Choroid plexus epithelial cell (primary cell): ENCODE measurements around the gene SAXO1.

Source experiments
- DNase-seq: peaks from one replicate; pipeline ENCODE4 v3.0.0-alpha.2; 2010; ENCODE audit warnings: low read depth
- H3K4me3 ChIP-seq: 2 replicates; pipeline ENCODE4 v1.5.1; 2011; ENCODE audit warnings: low read depth, mild to moderate bottlenecking, control low read depth, low read length, moderate library complexity
- TF ChIP-seq, protein P1 (sequence below): conservative IDR thresholded peaks from 2 replicates; pipeline ENCODE4 v1.5.1; 2011; ENCODE audit warnings: low read depth, mild to moderate bottlenecking, control low read depth, inconsistent platforms, low read length, moderate library complexity

The SAXO1 gene

DNA sequence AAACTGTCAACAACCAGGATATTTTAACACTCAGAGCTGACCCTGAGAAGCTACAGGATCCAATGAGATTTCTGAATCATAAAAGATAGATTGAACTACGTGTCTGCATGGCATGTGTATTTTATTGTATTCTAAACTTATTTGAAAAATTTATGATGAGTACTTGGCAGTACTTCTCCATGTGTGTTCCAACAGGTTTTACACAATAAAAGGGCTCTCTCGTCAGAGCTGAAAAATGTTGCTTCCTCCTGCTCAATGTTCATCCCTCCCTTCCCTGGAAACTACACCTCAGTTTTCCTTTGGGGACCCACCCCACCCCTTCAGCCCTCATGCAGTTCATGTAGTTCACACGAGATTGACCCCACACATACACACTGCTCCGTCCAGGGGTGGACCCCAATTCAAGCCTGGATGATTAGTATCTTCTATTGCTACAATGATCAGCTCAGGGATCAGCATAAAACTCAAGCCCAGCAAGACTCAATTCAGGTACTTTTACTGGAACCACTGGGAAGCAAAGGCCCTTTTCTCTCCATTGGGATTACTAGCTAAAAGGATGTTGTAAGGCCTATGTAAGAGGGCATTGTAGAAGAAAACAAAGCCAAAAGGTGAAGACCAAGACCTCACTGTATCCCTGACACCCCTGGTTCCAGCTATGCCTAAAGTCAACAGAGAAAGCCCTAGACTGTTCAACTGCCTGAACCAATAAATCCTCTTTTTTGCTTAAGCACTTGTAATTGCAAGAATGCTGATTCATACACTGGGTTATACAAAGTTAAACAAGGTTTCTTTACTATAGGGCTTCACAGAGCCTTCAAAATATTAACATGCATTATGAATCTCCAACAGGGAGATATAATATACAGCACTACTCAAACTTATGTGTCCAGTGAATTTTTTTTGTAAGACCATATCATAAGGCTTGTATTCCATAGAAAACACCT, 112.6 kb downstream of the SAXO1 start:
- TF ChIP-seq, protein P1, sequence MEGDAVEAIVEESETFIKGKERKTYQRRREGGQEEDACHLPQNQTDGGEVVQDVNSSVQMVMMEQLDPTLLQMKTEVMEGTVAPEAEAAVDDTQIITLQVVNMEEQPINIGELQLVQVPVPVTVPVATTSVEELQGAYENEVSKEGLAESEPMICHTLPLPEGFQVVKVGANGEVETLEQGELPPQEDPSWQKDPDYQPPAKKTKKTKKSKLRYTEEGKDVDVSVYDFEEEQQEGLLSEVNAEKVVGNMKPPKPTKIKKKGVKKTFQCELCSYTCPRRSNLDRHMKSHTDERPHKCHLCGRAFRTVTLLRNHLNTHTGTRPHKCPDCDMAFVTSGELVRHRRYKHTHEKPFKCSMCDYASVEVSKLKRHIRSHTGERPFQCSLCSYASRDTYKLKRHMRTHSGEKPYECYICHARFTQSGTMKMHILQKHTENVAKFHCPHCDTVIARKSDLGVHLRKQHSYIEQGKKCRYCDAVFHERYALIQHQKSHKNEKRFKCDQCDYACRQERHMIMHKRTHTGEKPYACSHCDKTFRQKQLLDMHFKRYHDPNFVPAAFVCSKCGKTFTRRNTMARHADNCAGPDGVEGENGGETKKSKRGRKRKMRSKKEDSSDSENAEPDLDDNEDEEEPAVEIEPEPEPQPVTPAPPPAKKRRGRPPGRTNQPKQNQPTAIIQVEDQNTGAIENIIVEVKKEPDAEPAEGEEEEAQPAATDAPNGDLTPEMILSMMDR = no peak
- DNase-seq = no peak

GRCh38 chr9:18911714-18912342, 121.2 kb downstream of the SAXO1 start:
- TF ChIP-seq, protein P1 = no peak
- H3K4me3 ChIP-seq = no peak overlapping the region
- DNase-seq = no peak

More for the DNA sequence above, 112.6 kb downstream of the SAXO1 start:
- H3K4me3 ChIP-seq = no peak overlapping the region

DNA sequence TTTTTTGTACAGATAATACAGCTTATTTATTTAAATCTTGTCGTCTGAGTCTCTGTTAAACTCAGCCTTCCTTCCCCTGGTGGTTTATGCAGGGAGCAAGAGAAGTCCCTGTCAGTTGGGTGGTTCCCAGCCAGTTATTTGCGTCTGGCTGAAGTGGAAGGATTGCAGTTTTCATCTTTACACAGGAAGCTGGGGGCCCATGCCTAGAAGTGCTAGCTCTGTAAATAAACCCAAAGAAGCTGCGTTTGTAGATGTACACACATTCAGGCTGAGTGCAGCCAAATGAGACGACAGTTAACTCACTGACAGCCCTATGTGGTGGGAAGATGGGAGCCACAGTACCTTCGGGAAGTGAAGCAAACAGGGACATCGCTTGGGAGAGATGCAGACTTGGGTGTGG, 122.1 kb downstream of the SAXO1 start:
- no peak overlapping the region for H3K4me3 ChIP-seq
- TF ChIP-seq, protein P1 = peak; percentile 33
- DNase-seq = peak; percentile 65

DNA sequence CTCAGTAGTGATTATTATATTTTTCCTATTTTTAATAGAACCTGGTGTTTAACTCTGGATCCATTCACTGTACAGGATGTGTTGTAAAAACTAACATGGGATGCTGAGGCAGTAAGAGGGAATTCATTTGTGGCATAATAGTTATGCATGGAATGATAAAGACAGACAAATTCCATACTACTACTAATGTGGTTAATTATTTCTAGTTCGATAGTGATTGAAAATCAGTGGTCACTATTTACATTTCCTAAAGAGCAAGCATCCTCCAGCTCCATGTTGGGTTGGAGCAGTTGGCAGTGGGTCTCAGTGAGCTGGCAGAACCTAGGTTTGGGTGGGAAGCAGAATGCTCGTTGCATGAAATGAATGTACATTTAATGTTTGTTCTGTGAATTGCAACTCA, 122.6 kb downstream of the SAXO1 start:
- DNase-seq = no peak
- no peak overlapping the region for H3K4me3 ChIP-seq
- TF ChIP-seq, protein P1 = no peak

DNA sequence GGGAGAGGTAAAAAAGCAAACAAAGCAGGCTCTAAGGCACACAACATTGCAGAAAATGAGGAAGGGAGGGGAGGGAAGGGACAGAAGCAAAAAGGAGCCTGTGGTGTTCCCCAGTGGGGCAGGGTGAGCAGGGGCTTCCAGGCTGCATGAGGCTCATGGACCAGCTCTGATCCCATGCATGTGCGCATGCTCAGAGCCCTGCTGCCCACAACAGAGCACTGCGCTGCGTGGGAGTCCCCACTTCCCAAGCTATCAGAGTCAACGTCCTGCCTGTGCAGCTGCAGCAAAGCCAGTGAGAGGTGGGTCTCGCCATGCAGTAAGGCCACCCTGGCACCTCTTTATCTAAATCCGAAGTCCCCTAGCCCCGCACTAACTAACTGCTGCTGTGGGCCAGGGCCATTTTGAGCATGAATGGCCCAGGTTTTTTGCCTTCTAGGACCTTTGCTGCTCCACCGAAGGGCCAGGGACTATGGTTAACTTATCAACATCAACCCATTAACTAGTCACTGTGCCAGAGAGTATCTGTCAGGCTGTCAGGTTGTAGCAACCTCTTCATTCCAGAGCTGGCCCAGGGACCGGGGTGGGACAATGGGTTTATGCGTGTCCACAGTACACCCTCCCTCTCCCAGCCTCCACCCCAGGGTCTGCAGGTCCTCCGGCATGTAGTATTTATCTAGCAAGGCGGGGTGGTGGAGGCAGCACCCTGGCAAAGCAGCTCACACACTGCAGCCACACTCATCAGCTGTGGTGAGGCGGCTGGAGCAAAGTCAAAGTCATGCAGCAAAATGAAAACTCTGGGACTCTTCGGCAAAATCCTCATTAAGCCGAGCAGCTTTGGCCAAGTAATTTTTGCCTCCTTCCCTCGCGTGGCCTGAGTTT, 123.6 kb downstream of the SAXO1 start:
- DNase-seq = no peak
- TF ChIP-seq, protein P1 = no peak
- H3K4me3 ChIP-seq = no peak overlapping the region

DNA sequence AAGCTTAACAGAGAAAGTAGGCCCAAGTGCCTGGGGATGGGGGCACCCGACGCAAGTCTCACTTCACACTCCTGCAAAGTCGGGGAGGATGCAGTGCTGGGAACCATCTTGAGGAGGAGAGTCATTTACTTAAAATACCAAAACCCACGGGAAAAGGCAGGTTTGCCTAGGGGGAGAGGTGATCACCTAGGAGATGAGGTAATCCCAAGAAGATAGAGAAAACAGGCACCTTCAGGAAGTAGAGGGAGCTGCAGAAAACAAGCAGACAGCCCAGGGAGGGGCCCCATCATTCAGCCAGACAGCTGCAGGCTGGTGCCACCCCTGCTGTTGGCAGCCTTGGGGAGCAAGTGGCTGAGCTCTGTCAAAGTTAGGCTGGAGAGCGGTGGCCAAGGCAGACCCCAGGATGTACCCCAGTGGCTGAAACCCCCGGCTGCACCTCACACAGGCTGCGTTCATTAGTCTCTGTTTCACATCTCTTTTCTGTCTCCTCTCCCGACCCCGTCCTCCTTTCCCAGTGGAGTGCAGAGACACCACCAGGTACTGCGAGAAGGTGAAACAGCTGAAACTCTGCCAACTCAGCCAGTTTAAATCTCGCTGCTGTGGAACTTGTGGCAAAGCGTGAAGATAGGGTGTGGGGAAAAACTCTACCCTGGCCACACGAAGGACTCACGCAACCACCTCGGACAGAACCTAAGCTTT, 124.9 kb downstream of the SAXO1 start:
- H3K4me3 ChIP-seq = no peak overlapping the region
- DNase-seq = no peak
- TF ChIP-seq, protein P1 = no peak
